ENCODE measurements around the gene LAYN.

LAYN gene

GRCh38 chr11:111540114-111540936 is at the start of gene LAYN:
TSS of gene LAYN (plus strand) at chr11:111540720. CDS start at chr11:111540844, 124 bp downstream.
- no peak for DNase-seq

GRCh38 chr11:111494040-111494439 is 46.5 kb upstream of the LAYN start:
- no peak for DNase-seq

- no peak for DNase-seq
Observed at GRCh38 chr11:111499483-111499882, 41.0 kb upstream of the LAYN start.

GRCh38 chr11:111500481-111500880 is 40.0 kb upstream of the LAYN start:
- no peak for DNase-seq

GRCh38 chr11:111502611-111503010 is 37.9 kb upstream of the LAYN start:
- no peak for DNase-seq

- no peak for DNase-seq
Observed at GRCh38 chr11:111510311-111510710, 30.2 kb upstream of the LAYN start.

GRCh38 chr11:111512296-111513239 is 28.0 kb upstream of the LAYN start, which contains the start of gene BTG4:
TSS of gene BTG4 (minus strand) at chr11:111512386. CDS start at chr11:111498776, 13,610 bp downstream.
- DNase-seq: no peak

GRCh38 chr11:111513240-111513605 is 27.3 kb upstream of the LAYN start:
- DNase-seq: no peak

- no peak for DNase-seq
Observed at GRCh38 chr11:111514216-111515031, 26.1 kb upstream of the LAYN start, which contains the start of gene HOATZ. TSS of gene HOATZ (plus strand) at chr11:111514778. CDS start at chr11:111514785, 7 bp downstream.

GRCh38 chr11:111515591-111515990 is 24.9 kb upstream of the LAYN start:
- no peak for DNase-seq

GRCh38 chr11:111518668-111519067 is 21.9 kb upstream of the LAYN start:
- no peak for DNase-seq

- DNase-seq: no peak
Observed at GRCh38 chr11:111520560-111520959, 20.0 kb upstream of the LAYN start.

- no peak for DNase-seq
Observed at GRCh38 chr11:111521135-111521534, 19.4 kb upstream of the LAYN start.

- no peak for DNase-seq
Observed at GRCh38 chr11:111522426-111522825, 18.1 kb upstream of the LAYN start.

GRCh38 chr11:111523343-111523742 is 17.2 kb upstream of the LAYN start:
- no peak for DNase-seq

GRCh38 chr11:111524056-111524455 is 16.5 kb upstream of the LAYN start:
- no peak for DNase-seq

- no peak for DNase-seq
Observed at GRCh38 chr11:111525456-111525855, 15.1 kb upstream of the LAYN start.

- no peak for DNase-seq
Observed at GRCh38 chr11:111526501-111526900, 14.0 kb upstream of the LAYN start.

GRCh38 chr11:111527279-111527678 is 13.2 kb upstream of the LAYN start:
- DNase-seq: no peak

- no peak for DNase-seq
Observed at GRCh38 chr11:111528557-111528956, 12.0 kb upstream of the LAYN start.

GRCh38 chr11:111530091-111530490 is 10.4 kb upstream of the LAYN start:
- DNase-seq: no peak

- DNase-seq: no peak
Observed at GRCh38 chr11:111531136-111531535, 9.4 kb upstream of the LAYN start.
